Measurements from ENCODE around the gene SGCD. TPM values are rescaled to one million over a fixed set of nuclear protein-coding genes. Genes with fewer than 3 reads are reported as not detected.

The SGCD gene
- total RNA-seq, 1 donor from 2014 or later = 0.33 TPM

DNA sequence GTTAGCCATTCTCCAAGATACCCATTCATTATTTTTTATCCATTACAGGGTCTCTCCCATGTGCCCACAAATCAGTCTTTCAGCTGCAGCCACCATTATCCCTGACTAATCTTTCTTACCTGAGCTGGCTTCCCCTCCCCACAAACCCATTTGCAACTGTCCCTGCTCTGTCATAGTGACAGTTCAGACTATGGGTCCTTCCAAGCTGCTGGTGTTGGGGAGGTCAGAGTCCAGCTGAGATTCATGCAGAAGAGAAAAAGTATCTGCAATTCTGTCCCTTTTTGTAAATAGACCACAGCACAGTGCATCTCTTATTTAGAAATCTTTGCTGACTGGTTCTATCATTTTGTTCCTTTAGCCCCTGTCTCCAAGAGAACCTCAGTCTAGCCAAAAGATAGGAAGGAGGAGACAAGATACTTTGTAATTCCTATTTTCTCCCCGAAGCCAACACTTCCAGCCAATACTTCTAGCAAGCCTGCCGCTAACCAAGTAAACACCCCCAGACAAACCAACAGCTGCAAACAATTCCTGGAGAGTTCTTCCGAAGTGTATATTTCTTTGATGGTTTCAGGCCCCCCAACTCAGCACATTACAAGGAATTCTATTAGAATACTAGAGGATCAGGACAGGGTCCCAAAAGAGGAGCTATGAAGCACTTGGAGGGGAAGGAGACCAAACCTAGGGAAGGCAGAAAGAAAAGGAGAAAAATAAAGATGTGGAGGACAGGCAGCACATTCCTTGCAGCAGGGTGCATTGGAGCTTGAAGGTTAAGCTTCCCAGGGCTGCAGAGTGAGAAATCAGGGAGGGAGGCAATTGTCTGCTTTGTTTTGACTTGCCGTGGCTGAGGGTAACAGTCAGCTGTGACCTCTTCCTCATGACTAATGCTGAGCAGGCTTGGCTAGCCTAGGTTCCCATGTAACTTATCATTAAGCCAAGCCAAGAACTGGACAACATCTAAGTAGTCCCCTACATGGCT lies 148.5 kb downstream of the SGCD start:
- no peak overlapping the region for H3K27ac Mint-ChIP-seq (ENCODE audit: unreplicated experiment)
- no peak for TF ChIP-seq CTCF (conservative IDR thresholded peaks at IDR 0.05)
- H3K4me1 Mint-ChIP-seq = peaks cover 27% of the 10 kb centered on the region
- no peaks in the 10 kb centered on the region for H3K9me3 Mint-ChIP-seq
- no peak overlapping the region for H3K4me3 Mint-ChIP-seq
- no peaks in the 10 kb centered on the region for H3K27me3 Mint-ChIP-seq (ENCODE audit: low read depth)
- H3K36me3 Mint-ChIP-seq (ENCODE audit: low read depth) = no peaks in the 10 kb centered on the region
- no peak for DNase-seq (ENCODE audit: low read depth, low spot score)

GRCh38 chr5:156476158-156476551 lies 149.2 kb downstream of the SGCD start:
- Mint-ChIP-seq H3K4me1 (peaks cover 27% of the 10 kb centered on the region), H3K4me3 (no peak overlapping the region), H3K36me3 (ENCODE audit: low read depth) (no peaks in the 10 kb centered on the region), H3K27ac (ENCODE audit: unreplicated experiment) (no peak overlapping the region), H3K27me3 (ENCODE audit: low read depth) (no peaks in the 10 kb centered on the region), H3K9me3 (peaks cover 4% of the 10 kb centered on the region)
- TF ChIP-seq CTCF (conservative IDR thresholded peaks at IDR 0.05) = no peak
- DNase-seq (ENCODE audit: low read depth, low spot score) = no peak

- TF ChIP-seq CTCF (conservative IDR thresholded peaks at IDR 0.05) = no peak
- Mint-ChIP-seq H3K27ac (ENCODE audit: unreplicated experiment) (no peak overlapping the region), H3K36me3 (ENCODE audit: low read depth) (no peaks in the 10 kb centered on the region), H3K4me3 (no peak overlapping the region), H3K27me3 (ENCODE audit: low read depth) (no peaks in the 10 kb centered on the region), H3K9me3 (peaks cover 4% of the 10 kb centered on the region), H3K4me1 (peaks cover 27% of the 10 kb centered on the region)
- DNase-seq (ENCODE audit: low read depth, low spot score) = no peak
These were observed 149.7 kb downstream of the SGCD start for GRCh38 chr5:156476678-156477077.

DNA sequence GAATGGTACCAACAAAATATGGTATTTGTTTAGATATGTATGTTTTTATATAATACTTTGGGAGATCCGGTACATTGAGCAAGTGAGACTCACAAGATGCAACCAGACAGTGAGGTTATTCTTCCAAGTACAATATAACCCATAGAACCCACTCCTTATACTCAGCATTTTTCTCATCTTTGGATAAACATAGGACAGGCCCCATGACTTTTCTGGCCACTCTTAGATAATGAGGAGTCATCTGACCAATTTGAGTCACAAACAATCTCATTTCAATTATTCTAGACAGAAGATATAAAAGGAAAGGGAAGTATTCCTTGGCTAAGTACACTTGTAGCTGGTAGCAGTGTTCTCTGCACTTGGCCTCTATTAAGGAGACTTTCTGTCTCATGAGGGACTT lies 150.2 kb downstream of the SGCD start:
- DNase-seq (ENCODE audit: low read depth, low spot score) = no peak
- Mint-ChIP-seq H3K4me3 (no peak overlapping the region), H3K9me3 (peaks cover 4% of the 10 kb centered on the region), H3K27me3 (ENCODE audit: low read depth) (no peaks in the 10 kb centered on the region), H3K36me3 (ENCODE audit: low read depth) (no peaks in the 10 kb centered on the region), H3K4me1 (peaks cover 27% of the 10 kb centered on the region), H3K27ac (ENCODE audit: unreplicated experiment) (no peak overlapping the region)
- no peak for TF ChIP-seq CTCF (conservative IDR thresholded peaks at IDR 0.05)

- no peak overlapping the region for H3K27ac Mint-ChIP-seq (ENCODE audit: unreplicated experiment)
- peaks cover 4% of the 10 kb centered on the region for H3K9me3 Mint-ChIP-seq
- H3K36me3 Mint-ChIP-seq (ENCODE audit: low read depth) = no peaks in the 10 kb centered on the region
- DNase-seq (ENCODE audit: low read depth, low spot score) = no peak
- no peaks in the 10 kb centered on the region for H3K27me3 Mint-ChIP-seq (ENCODE audit: low read depth)
- TF ChIP-seq CTCF (conservative IDR thresholded peaks at IDR 0.05) = no peak
- H3K4me3 Mint-ChIP-seq = no peak overlapping the region
- H3K4me1 Mint-ChIP-seq = peaks cover 24% of the 10 kb centered on the region
These were observed 152.9 kb downstream of the SGCD start for GRCh38 chr5:156479849-156480248.
